NK-92 treated with Interleukin-12 subunit alpha and Interleukin-12 subunit beta, amount 100 ng/mL, for 24 hours (cell line): ENCODE data around the gene TCEAL5.
"Not testable (repeated sequence)": the region's sequence is repeated elsewhere in the genome, so short reads cannot be mapped to it uniquely, and the experiment has no call there.

Experiments used
- DNase-seq: peaks from one replicate; lab custom pipeline; 2025; lab: John Stamatoyannopoulos, UW

Gene TCEAL5

GRCh38 chrX:103234869-103235268 lies 41.7 kb downstream of the TCEAL5 start:
- no peak for DNase-seq

GRCh38 chrX:103233263-103233662 lies 43.3 kb downstream of the TCEAL5 start:
- DNase-seq = no peak

DNA sequence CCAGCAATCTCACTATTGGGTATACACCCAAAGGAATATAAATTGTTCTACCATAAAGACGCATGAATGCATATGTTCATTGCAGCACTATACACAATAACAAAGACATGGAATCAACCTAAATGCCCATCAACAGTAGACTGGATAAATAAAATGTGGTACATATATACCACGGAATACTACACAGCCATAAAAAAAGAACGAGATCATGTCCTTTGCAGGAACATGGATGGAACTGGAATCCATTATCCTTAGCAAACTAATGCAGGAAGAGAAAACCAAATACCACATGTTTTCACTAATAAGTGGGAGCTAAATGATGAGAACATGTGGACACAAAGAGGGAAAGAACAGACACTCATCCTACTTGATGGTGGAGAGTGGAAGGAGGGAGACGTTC lies 50.6 kb downstream of the TCEAL5 start:
- not testable (repeated sequence) for DNase-seq
